ENCODE data around the gene SEPTIN12. TPM values are rescaled to one million over a fixed set of nuclear protein-coding genes. Genes with fewer than 3 reads are reported as not detected.

SEPTIN12 gene
- total RNA-seq, 2 experiments from 2014 or later, result not detected

DNA sequence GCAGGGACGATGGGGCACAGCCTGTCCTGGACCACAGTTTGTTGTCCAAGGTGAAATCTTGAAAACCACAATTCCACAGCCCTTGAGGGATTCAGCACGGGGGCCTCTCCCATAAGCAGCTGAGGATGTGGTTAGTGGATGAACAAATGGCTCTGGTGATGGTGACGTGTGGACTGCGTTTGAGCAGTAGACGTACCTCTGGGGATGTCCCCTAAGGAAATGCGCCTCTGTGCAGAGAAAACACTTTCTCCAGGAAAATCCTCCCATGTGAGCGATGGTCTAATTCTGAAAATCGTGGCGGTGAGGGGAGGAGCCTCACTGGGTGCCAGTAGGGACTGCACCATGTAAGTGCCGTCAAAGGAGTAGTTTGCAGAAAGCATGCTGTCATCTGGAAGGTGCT, 2.7 kb upstream of the SEPTIN12 start:
- Histone ChIP-seq H3K27ac (ENCODE audit: low read depth in 1 of 2, low read length in 2 of 2) (no peak overlapping the region), H3K36me3 (ENCODE audit: insufficient read depth, low read length) (no peaks in the 10 kb centered on the region), H3K27me3 (ENCODE audit: control insufficient read depth in 1 of 2, insufficient read depth in 2 of 2, low read length in 2 of 2) (no peaks in the 10 kb centered on the region), H3K4me1 (ENCODE audit: insufficient read depth, low read length) (no peaks in the 10 kb centered on the region), H3K9me3 (ENCODE audit: control insufficient read depth in 1 of 2, insufficient read depth in 1 of 2, low read length in 2 of 2) (no peaks in the 10 kb centered on the region), H3K4me3 (ENCODE audit: low read length) (no peak overlapping the region)
- Mint-ChIP-seq H3K27me3 (no peaks in the 10 kb centered on the region), H3K27ac (no peak overlapping the region), H3K9me3 (no peaks in the 10 kb centered on the region), H3K4me1 (ENCODE audit: low read depth) (no peaks in the 10 kb centered on the region), H3K36me3 (ENCODE audit: low read depth) (no peaks in the 10 kb centered on the region), H3K4me3 (no peak overlapping the region)
- no peak for DNase-seq
- intact Hi-C loops (cut with DNase I, micrococcal nuclease), result no loop called here
- TF ChIP-seq, protein P1, sequence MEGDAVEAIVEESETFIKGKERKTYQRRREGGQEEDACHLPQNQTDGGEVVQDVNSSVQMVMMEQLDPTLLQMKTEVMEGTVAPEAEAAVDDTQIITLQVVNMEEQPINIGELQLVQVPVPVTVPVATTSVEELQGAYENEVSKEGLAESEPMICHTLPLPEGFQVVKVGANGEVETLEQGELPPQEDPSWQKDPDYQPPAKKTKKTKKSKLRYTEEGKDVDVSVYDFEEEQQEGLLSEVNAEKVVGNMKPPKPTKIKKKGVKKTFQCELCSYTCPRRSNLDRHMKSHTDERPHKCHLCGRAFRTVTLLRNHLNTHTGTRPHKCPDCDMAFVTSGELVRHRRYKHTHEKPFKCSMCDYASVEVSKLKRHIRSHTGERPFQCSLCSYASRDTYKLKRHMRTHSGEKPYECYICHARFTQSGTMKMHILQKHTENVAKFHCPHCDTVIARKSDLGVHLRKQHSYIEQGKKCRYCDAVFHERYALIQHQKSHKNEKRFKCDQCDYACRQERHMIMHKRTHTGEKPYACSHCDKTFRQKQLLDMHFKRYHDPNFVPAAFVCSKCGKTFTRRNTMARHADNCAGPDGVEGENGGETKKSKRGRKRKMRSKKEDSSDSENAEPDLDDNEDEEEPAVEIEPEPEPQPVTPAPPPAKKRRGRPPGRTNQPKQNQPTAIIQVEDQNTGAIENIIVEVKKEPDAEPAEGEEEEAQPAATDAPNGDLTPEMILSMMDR (IDR thresholded peaks at IDR 0.05), result no peak
- peak; percentile 24 for ATAC-seq (ENCODE audit: poor library complexity)
- POLR2A ChIA-PET, result no interaction called here
- CTCF ChIA-PET, result no interaction called here

DNA sequence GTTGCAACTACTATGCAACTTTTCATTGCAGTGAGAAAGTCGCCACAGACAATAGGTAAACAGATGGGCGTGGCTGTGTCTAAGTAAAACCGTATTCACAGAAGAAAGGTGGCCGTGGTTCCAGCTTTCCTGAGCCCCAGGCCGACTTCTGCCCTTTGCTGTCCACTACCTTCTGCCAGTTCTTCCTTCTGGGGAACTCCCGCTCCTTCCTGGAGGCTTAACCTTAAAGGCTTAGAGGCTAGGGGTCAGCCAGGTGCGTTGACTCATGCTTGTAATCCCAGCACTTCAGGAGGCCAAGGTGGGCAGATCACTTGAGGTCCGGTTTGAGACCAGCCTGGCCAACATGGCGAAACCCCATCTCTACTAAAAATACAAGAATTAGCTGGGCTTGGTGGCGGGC, 2.1 kb upstream of the SEPTIN12 start:
- no peak overlapping the region for H3K27ac ChIP-seq (ENCODE audit: low read depth in 1 of 2, low read length in 2 of 2)
- TF ChIP-seq, protein P1 (IDR thresholded peaks at IDR 0.05), result no peak
- H3K36me3 Mint-ChIP-seq (ENCODE audit: low read depth), result no peaks in the 10 kb centered on the region
- H3K27me3 ChIP-seq (ENCODE audit: control insufficient read depth in 1 of 2, insufficient read depth in 2 of 2, low read length in 2 of 2), result no peaks in the 10 kb centered on the region
- no peaks in the 10 kb centered on the region for H3K4me1 ChIP-seq (ENCODE audit: insufficient read depth, low read length)
- no peak overlapping the region for H3K27ac Mint-ChIP-seq
- no peak for DNase-seq
- ChIA-PET POLR2A (no interaction called here), CTCF (no interaction called here)
- H3K36me3 ChIP-seq (ENCODE audit: insufficient read depth, low read length), result no peaks in the 10 kb centered on the region
- no peaks in the 10 kb centered on the region for H3K4me1 Mint-ChIP-seq (ENCODE audit: low read depth)
- intact Hi-C loops (cut with DNase I, micrococcal nuclease), result no loop called here
- no peak overlapping the region for H3K4me3 Mint-ChIP-seq
- no peak for ATAC-seq (ENCODE audit: poor library complexity)
- H3K9me3 Mint-ChIP-seq, result no peaks in the 10 kb centered on the region
- H3K4me3 ChIP-seq (ENCODE audit: low read length), result no peak overlapping the region
- H3K27me3 Mint-ChIP-seq, result no peaks in the 10 kb centered on the region
- no peaks in the 10 kb centered on the region for H3K9me3 ChIP-seq (ENCODE audit: control insufficient read depth in 1 of 2, insufficient read depth in 1 of 2, low read length in 2 of 2)

- no peaks in the 10 kb centered on the region for H3K4me1 ChIP-seq (ENCODE audit: insufficient read depth, low read length)
- no peak for DNase-seq
- H3K27me3 ChIP-seq (ENCODE audit: control insufficient read depth in 1 of 2, insufficient read depth in 2 of 2, low read length in 2 of 2), result no peaks in the 10 kb centered on the region
- H3K9me3 Mint-ChIP-seq, result no peaks in the 10 kb centered on the region
- POLR2A ChIA-PET, result interaction anchor here (0.7 kb wide), 1 partner anchor 12 kb away, joined by 3 read pairs; no protein-coding TSS in a partner anchor
- H3K4me3 Mint-ChIP-seq, result no peak overlapping the region
- no peak overlapping the region for H3K27ac Mint-ChIP-seq
- H3K27me3 Mint-ChIP-seq, result no peaks in the 10 kb centered on the region
- H3K36me3 ChIP-seq (ENCODE audit: insufficient read depth, low read length), result no peaks in the 10 kb centered on the region
- no peaks in the 10 kb centered on the region for H3K36me3 Mint-ChIP-seq (ENCODE audit: low read depth)
- TF ChIP-seq, protein P1 (IDR thresholded peaks at IDR 0.05), result no peak
- CTCF ChIA-PET, result interaction anchor here (0.6 kb wide), 1 partner anchor 69 kb away, joined by 3 read pairs; no protein-coding TSS in a partner anchor
- H3K9me3 ChIP-seq (ENCODE audit: control insufficient read depth in 1 of 2, insufficient read depth in 1 of 2, low read length in 2 of 2), result no peaks in the 10 kb centered on the region
- no peak for ATAC-seq (ENCODE audit: poor library complexity)
- H3K27ac ChIP-seq (ENCODE audit: low read depth in 1 of 2, low read length in 2 of 2), result no peak overlapping the region
- no peaks in the 10 kb centered on the region for H3K4me1 Mint-ChIP-seq (ENCODE audit: low read depth)
- intact Hi-C loops (cut with DNase I, micrococcal nuclease), result no loop called here
- no peak overlapping the region for H3K4me3 ChIP-seq (ENCODE audit: low read length)
Observed at GRCh38 chr16:4788910-4789309, 765 bp upstream of the SEPTIN12 start.
